ENCODE data around the gene FKBP2.

DNA sequence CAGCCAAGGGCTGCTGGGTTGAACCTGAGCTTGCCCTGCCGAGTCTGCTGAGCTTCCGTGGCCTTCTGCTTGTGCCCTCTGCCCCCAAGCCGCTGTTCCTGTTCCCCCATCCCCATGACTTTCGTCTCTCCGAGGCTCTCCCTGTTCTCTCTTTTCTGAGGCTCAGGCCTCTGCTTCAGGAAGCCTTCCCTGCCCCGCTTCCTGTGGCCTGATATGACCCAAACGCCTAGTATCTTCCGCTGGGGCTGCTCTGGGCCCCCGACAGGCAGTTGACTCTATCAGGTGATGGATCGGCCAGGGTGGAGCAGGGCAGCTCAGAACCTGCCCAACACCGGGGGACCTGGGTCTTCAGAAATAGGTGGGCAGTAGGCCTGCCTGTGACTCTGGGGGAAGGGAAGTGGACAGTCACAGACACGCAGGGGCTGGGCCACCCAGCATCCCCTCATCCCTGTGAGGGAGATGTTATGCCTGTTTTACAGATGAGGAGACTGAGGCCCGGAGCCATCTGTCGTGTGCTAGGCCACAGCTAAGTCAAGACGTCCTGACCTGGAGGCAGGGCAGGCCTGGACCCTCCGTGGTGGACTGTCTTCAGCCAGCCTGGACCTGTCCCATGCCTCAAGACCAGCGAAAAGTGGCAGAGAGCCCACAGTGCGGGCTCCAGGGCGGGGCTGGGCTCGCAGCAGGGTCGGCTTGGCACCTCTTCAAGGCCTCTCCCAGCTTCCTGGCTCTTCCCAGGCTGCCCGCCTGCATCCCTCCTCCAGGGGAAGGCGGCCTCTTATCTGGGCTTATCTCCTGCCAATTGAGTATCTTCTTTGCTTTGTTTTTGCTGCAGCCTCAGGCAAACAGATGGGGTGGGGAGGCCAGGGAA is 27.4 kb downstream of the FKBP2 start:
- TF ChIP-seq CTCF (IDR thresholded peaks at IDR 0.05) (no peak), POLR2A (IDR thresholded peaks at IDR 0.05) (no peak), EP300 (IDR thresholded peaks at IDR 0.05) (no peak)
